A673 (cell line): Measurements from ENCODE around the gene CARHSP1.

Source experiments
- CTCF ChIP-seq: fragments of 300-800, 200-600 bp; sonication (generic); conservative IDR thresholded peaks from 2 replicates; pipeline ENCODE4 v1.5.1; 2017; ENCODE audit warnings: low read depth, mild to moderate bottlenecking, antibody characterized with exemption, low read length, moderate library complexity, mixed read lengths
- EZH2 ChIP-seq: fragments of 200-600 bp; sonication (generic); IDR thresholded peaks from 2 replicates; pipeline ENCODE4 v1.6.1; 2017; ENCODE audit warnings: borderline replicate concordance, low read depth, mild to moderate bottlenecking, mixed read lengths, antibody characterized with exemption, low read length; ENCODE audit not compliant: poor library complexity, severe bottlenecking

- no peak for TF ChIP-seq CTCF
- no peak for TF ChIP-seq EZH2
Observed at GRCh38 chr16:8862309-8863130, 6.3 kb downstream of the CARHSP1 start.
